GM04504 (cell line): Measurements from ENCODE around the gene TDRD15.
"Not testable (repeated sequence)": the region's sequence is repeated elsewhere in the genome, so short reads cannot be mapped to it uniquely, and the experiment has no call there.

Experiments
- DNase-seq: peaks from one replicate; pipeline ENCODE4 v3.0.0-alpha.2; 2012; ENCODE audit warnings: low read depth

The TDRD15 gene

DNA sequence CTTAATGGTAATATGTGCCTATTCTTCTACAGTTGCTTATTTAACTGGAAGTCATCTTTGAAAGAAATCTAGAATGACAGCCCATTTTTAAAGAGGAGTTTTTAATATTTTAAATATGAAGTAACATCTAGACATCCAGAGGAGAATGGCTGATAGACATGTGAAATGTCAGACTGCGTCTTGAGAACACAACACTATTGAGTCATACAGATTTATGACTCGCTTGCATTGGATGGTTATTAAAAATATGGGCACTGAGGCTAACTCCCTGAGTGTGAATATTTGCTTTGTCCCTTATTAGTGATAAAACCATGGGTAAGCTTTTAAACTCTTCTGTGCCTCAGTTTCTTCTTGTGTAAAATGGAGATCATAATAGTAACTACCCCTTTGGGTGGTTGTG lies 22.9 kb downstream of the TDRD15 start:
- no peak for DNase-seq

GRCh38 chr2:21148718-21149117 lies 24.9 kb downstream of the TDRD15 start:
- no peak for DNase-seq

- not testable (repeated sequence) for DNase-seq
Observed at GRCh38 chr2:21151234-21151633, 27.5 kb downstream of the TDRD15 start.

- no peak for DNase-seq
Observed at GRCh38 chr2:21155365-21156136, 31.8 kb downstream of the TDRD15 start.

GRCh38 chr2:21161122-21161521 lies 37.4 kb downstream of the TDRD15 start:
- no peak for DNase-seq

DNA sequence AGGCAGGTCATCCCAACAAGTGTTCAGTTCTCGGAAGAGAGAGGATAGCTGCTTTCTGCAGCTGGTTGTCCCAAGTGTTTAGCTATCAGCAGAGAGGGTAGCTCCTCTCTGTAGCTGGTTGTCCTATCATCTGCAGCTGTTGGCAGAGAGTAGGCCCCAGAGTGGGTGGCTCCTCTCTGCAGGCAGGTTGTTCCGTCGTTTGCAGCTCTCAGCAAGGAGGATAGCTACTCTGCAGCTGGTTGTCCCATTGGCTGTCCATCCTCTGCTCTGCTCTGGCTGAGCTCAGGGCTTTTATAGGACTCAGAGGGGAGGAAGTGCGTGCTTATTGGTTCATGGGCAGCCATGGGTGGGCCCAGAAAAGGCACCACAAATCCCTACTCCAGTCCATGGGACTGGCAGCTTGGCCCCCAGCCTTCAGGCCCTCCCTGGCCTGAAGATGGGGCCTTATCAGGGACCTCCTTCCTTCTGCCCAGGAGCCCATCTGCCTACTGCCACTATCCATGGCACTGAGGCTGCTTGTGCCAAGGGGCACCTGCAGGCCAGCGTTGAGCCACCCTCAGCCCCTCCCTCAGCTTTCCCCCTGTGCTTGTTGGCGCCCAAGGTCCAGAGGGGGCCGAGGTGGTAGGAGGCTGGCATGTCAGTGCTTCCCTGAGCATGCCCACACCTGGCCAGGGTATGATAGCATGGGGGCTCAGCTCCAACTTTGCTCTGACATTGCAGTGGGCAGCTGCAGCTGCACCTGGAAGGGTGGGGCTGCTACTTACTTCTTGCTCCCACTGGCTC lies 38.3 kb downstream of the TDRD15 start:
- DNase-seq, result no peak

DNA sequence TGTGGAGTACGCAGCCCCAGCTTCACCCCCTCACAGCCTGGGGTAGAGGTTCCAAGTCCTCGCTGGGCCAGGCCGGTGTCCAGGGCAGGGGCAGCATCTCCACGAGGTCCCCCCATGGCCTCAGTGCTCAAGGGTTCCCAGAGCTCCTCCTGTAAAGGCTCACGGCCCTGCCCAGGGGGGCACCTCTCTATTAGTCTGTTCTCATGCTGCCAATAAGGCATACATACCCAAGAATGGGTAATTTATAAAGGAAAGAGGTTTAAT lies 38.8 kb downstream of the TDRD15 start:
- no peak for DNase-seq

DNA sequence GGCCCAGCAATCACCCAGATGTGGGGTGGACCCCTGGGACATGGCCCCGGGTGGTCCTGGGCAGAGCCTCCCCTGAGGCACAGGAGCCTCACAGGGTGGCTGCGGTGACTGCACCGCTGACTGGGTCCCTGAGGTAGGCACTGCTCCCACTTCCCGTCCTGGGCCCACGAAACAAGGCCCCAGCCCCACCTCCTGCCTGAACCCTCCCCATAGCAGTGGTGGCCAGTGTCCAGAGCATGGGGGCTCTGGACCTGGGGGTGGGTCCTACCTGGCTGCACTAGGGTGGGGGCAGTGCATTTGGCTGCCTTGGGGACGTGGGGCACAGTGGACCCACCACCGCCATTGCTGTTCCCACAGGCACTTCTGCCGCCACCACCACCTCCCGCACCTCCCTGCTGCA lies 39.4 kb downstream of the TDRD15 start:
- DNase-seq, result no peak

DNA sequence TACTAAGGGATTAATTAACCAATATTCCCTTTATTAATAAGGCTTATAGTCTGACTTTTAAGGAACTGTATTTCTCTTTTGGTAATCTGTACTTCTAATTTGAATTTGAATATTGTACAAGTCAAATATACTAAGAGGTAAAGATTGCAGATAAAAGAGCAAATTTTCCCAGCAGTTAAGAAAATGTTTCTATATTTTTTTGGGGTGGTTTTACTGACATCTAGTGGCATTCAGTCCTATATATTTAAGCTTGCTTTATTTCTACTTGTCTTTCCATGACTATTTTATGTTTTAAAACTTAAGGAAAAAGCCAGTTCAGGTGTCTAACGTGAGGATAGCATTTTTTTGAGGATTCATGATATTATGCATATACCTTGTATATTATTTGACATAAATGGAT lies 41.6 kb downstream of the TDRD15 start:
- no peak for DNase-seq

DNA sequence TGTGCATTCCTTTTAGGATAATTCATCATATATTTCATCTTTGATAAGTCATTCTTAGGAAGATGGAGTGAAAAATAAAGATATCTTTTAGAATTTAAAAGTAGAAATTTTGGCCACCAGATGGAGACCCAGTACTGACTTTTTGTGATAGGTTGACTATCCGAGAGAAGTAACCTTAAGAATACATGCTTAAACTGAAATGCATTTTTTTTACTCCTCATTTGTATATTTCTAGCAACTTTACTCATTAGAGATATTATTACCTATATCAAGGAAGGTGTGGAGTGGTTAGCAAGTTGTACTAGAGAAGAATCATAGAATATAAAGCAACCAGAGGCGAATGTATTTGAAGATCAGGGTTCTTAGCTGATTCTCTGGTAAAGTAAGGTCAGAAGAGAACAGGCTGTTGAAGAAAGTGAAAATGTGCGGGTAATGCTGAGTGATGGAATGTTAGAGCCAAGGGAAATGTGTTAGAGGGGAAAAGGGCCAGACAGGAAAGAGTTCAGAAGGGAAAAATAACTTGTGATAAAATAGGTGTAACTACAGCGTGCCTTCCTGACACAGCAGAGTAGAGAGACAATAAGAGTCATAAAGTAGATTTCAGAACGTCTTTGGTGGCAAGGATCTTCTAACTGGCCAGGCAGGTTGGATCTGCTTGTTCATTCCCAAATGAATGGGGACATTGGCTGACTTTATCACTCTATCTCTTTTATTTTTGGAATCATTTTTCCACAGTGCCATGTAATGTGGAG lies 52.3 kb downstream of the TDRD15 start:
- no peak for DNase-seq

DNA sequence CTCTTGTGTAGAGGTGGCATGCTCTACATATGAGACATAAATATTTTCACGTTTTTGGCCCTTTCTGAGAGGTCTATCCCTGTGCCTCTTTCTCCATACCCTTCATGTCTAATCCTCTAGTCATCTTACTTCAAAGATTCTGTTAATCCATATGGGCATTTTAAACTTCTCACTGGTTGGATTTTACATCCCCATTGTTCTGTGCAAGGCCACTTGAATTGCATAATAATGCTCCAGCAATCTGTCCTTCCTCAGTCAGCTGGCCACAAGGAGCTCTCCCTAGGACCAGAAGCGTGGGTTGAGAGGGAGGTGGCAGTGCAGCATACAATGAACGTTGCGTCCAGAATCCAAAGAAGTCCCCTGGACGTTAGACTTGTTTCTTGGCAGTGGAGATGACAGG lies 58.2 kb downstream of the TDRD15 start:
- DNase-seq, result no peak

DNA sequence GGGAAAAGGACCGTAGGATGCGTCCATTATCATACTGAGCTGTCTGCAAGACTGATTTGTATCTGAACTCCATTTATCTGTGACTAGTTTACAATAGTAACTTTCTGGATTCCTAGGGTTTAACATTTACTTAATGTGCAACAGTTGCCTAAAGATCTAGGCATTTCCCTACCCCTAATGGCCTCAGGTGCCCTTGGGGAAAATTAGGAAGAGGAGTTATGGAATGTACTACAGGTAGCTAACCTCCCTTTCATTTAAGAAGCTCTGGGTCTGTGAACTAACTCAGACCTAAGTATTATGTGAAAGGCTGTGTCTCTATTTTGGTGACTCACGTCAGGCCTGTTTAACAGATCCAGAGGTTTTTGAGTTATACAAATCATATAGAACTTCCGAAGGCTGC lies 59.5 kb downstream of the TDRD15 start:
- DNase-seq, result no peak

DNA sequence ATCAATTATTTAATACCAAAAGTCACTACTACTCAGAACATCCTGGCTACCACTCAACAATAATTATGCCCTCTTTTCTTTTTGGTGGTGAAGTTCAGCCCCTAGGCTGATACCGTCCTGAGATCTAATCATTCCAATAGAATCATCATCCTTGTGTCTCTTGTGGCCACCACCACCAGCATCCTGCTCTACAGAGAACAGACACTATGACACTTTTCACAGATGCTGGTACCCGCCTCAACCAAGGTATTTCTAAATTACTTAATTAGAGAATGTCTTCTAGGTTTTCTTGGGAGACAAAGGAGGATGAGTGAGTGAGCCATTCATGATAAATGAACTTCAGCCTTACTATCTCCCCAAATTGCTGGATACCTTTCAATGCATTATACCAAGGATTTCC lies 60.0 kb downstream of the TDRD15 start:
- no peak for DNase-seq

DNA sequence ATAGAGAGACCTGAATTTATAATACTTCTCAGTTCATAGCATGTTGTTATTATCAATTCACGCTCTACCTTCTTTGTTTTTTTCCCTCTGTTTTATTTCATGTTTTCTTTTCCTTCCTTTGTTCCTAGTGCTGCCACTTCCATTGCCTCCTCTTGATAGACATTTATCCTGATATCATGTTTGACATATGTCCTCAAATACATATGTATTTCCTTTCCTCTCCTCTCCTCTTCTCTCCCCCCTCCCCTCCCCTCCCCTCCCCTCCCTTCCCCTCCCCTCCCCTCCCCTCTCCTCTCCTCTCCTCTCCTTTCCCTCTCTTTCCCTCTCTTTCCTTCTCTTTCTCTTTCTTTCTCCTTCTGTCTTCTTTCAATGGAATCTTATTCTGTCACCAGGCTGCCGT lies 67.8 kb downstream of the TDRD15 start:
- DNase-seq, result no peak
